IPS DF 6.9 (cell line): Measurements from ENCODE around the gene CTDP1.
A peak's percentile ranks its signal among the peaks of the same experiment; 100 is the strongest.

ENCODE experiments used
- DNase-seq: peaks from one replicate; pipeline ENCODE4 v3.0.0-alpha.2; 2013; ENCODE audit warnings: low read depth, low spot score
- H3K27ac ChIP-seq: one replicate; pipeline ENCODE4 v1.5.1; 2013; ENCODE audit warnings: low read length, control low read depth
- H3K27me3 ChIP-seq: 2 replicates; pipeline ENCODE4 v1.6.1; 2013; ENCODE audit warnings: mild to moderate bottlenecking, low read length; ENCODE audit not compliant: control insufficient read depth, insufficient read depth
- H3K36me3 ChIP-seq: 2 replicates; pipeline ENCODE4 v1.6.1; 2013; ENCODE audit warnings: low read length; ENCODE audit not compliant: control insufficient read depth, insufficient read depth
- H3K4me1 ChIP-seq: 2 replicates; pipeline ENCODE4 v1.6.1; 2013; ENCODE audit warnings: low read length; ENCODE audit not compliant: control insufficient read depth, insufficient read depth
- H3K4me3 ChIP-seq: 2 replicates; pipeline ENCODE4 v1.5.1; 2013; ENCODE audit warnings: mild to moderate bottlenecking, low read length
- H3K9me3 ChIP-seq: 2 replicates; pipeline ENCODE4 v1.6.1; 2013; ENCODE audit warnings: low read length, inconsistent platforms; ENCODE audit not compliant: control insufficient read depth, insufficient read depth
- WGBS: extraction: QIAGEN DNeasy Blood & Tissue Kit; methylation state at CpG from one replicate; pipeline ENCODE4 v1.1.7; 2013; ENCODE audit warnings: mixed read lengths, missing lambda C conversion rate; ENCODE audit not compliant: insufficient read length, insufficient coverage; 5-methylcytosine and 5-hydroxymethylcytosine counted together

CTDP1 gene

GRCh38 chr18:79796531-79797405, 117.2 kb downstream of the CTDP1 start:
- no peaks in the 10 kb centered on the region; the same call in 1 of the 2 replicates for H3K4me1 ChIP-seq
- H3K9me3 ChIP-seq = no peaks in the 10 kb centered on the region
- H3K36me3 ChIP-seq = no peaks in the 10 kb centered on the region
- no peak for DNase-seq
- no CpG with 5 or more reads among the region's 21 CpGs for WGBS
- H3K27ac ChIP-seq = no peak overlapping the region
- no peak overlapping the region for H3K4me3 ChIP-seq
- H3K27me3 ChIP-seq = peaks cover 26% of the 10 kb centered on the region; the same call in 1 of the 2 replicates

GRCh38 chr18:79797518-79798345, 118.1 kb downstream of the CTDP1 start, which contains the start of gene KCNG2:
KCNG2 (plus strand) TSS chr18:79797938; CDS start chr18:79863668, 65,730 bp downstream.
- Histone ChIP-seq H3K4me1 (no peaks in the 10 kb centered on the region; the same call in 1 of the 2 replicates), H3K36me3 (no peaks in the 10 kb centered on the region), H3K27me3 (peaks cover 26% of the 10 kb centered on the region; the same call in 1 of the 2 replicates), H3K27ac (no peak within 1 kb of the TSS), H3K9me3 (no peaks in the 10 kb centered on the region), H3K4me3 (peak within 1 kb of the TSS; percentile 29)
- no CpG with 5 or more reads among the region's 92 CpGs for WGBS
- DNase-seq = no peak

- WGBS = no CpG with 5 or more reads among the region's 78 CpGs
- no peak for DNase-seq
- Histone ChIP-seq H3K27me3 (peaks cover 26% of the 10 kb centered on the region; the same call in 1 of the 2 replicates), H3K9me3 (no peaks in the 10 kb centered on the region), H3K36me3 (no peaks in the 10 kb centered on the region), H3K4me3 (peak overlapping the region; percentile 29), H3K4me1 (no peaks in the 10 kb centered on the region; the same call in 1 of the 2 replicates), H3K27ac (no peak overlapping the region)
Observed at GRCh38 chr18:79798346-79798998, 118.9 kb downstream of the CTDP1 start.

- no CpG with 5 or more reads among the region's 14 CpGs for WGBS
- Histone ChIP-seq H3K36me3 (no peaks in the 10 kb centered on the region), H3K4me1 (no peaks in the 10 kb centered on the region; the same call in 1 of the 2 replicates), H3K9me3 (no peaks in the 10 kb centered on the region), H3K27me3 (peaks cover 26% of the 10 kb centered on the region; the same call in 1 of the 2 replicates), H3K27ac (no peak overlapping the region), H3K4me3 (peak overlapping the region; percentile 29; the same call in 1 of the 2 replicates)
- no peak for DNase-seq
Observed at GRCh38 chr18:79798999-79799370, 119.4 kb downstream of the CTDP1 start.

GRCh38 chr18:79799619-79800370, 120.2 kb downstream of the CTDP1 start:
- peaks cover 26% of the 10 kb centered on the region; the same call in 1 of the 2 replicates for H3K27me3 ChIP-seq
- no peak overlapping the region for H3K27ac ChIP-seq
- H3K36me3 ChIP-seq = no peaks in the 10 kb centered on the region
- WGBS = 100% methylated on average over 1 of the region's 30 CpGs
- no peaks in the 10 kb centered on the region for H3K9me3 ChIP-seq
- no peaks in the 10 kb centered on the region; the same call in 1 of the 2 replicates for H3K4me1 ChIP-seq
- no peak overlapping the region for H3K4me3 ChIP-seq
- no peak for DNase-seq

GRCh38 chr18:79800371-79801180, 121.0 kb downstream of the CTDP1 start:
- H3K36me3 ChIP-seq = no peaks in the 10 kb centered on the region
- DNase-seq = no peak
- H3K4me3 ChIP-seq = no peak overlapping the region
- no peaks in the 10 kb centered on the region; the same call in 1 of the 2 replicates for H3K4me1 ChIP-seq
- H3K9me3 ChIP-seq = no peaks in the 10 kb centered on the region
- H3K27me3 ChIP-seq = peaks cover 26% of the 10 kb centered on the region; the same call in 1 of the 2 replicates
- H3K27ac ChIP-seq = no peak overlapping the region
- no CpG with 5 or more reads among the region's 39 CpGs for WGBS

GRCh38 chr18:79801217-79801616, 121.6 kb downstream of the CTDP1 start:
- no CpG with 5 or more reads among the region's 13 CpGs for WGBS
- no peaks in the 10 kb centered on the region for H3K36me3 ChIP-seq
- H3K27ac ChIP-seq = no peak overlapping the region
- no peaks in the 10 kb centered on the region; the same call in 1 of the 2 replicates for H3K4me1 ChIP-seq
- no peak overlapping the region for H3K4me3 ChIP-seq
- no peak for DNase-seq
- peaks cover 26% of the 10 kb centered on the region; the same call in 1 of the 2 replicates for H3K27me3 ChIP-seq
- no peaks in the 10 kb centered on the region for H3K9me3 ChIP-seq

GRCh38 chr18:79801641-79802040, 122.0 kb downstream of the CTDP1 start:
- H3K9me3 ChIP-seq = no peaks in the 10 kb centered on the region
- H3K4me3 ChIP-seq = no peak overlapping the region
- no peak for DNase-seq
- H3K4me1 ChIP-seq = no peaks in the 10 kb centered on the region; the same call in 1 of the 2 replicates
- H3K36me3 ChIP-seq = no peaks in the 10 kb centered on the region
- no peak overlapping the region for H3K27ac ChIP-seq
- H3K27me3 ChIP-seq = peaks cover 23% of the 10 kb centered on the region; the same call in 1 of the 2 replicates
- WGBS = no CpG with 5 or more reads among the region's 9 CpGs

- Histone ChIP-seq H3K9me3 (no peaks in the 10 kb centered on the region), H3K4me3 (no peak overlapping the region), H3K27ac (no peak overlapping the region), H3K4me1 (no peaks in the 10 kb centered on the region; the same call in 1 of the 2 replicates), H3K36me3 (no peaks in the 10 kb centered on the region), H3K27me3 (peaks cover 17% of the 10 kb centered on the region; the same call in 1 of the 2 replicates)
- no CpG with 5 or more reads among the region's 18 CpGs for WGBS
- DNase-seq = no peak
Observed at GRCh38 chr18:79802298-79802697, 122.7 kb downstream of the CTDP1 start.
